Stomach (tissue), 4 donors: Measurements from ENCODE around the gene TAS1R3.

Experiments used
- CTCF ChIP-seq, 7 experiments: fragments of 450-650 bp in 4 of 7; fragments of 200-600 bp in 3 of 7; sonication (generic) in 3 of 7; IDR thresholded peaks; one replicate each; pipeline ENCODE4 v1.5.1; 2016 to 2019; ENCODE audit warnings: antibody characterized with exemption in 7 of 7, control low read depth in 2 of 7, mild to moderate bottlenecking in 1 of 7
- EP300 ChIP-seq: sonication (generic); formaldehyde crosslinking; IDR thresholded peaks from one replicate; pipeline ENCODE4 v1.6.1; 2017; ENCODE audit warnings: antibody characterized with exemption
- POLR2A ChIP-seq, 4 donors: fragments of 450-650 bp; IDR thresholded peaks; one replicate each; pipeline ENCODE4 v1.6.1; 2016; ENCODE audit warnings: antibody characterized with exemption in 4 of 4, control low read depth in 2 of 4, mild to moderate bottlenecking in 1 of 4, moderate library complexity in 1 of 4
- POLR2AphosphoS5 ChIP-seq, 3 donors: sonication (generic); formaldehyde crosslinking; IDR thresholded peaks; one replicate each; pipeline ENCODE4 v1.6.1; 2016; ENCODE audit warnings: antibody characterized with exemption in 3 of 3

- TF ChIP-seq EP300 (no peak), CTCF (IDR thresholded peaks at IDR 0.05) (no peak), POLR2A (IDR thresholded peaks at IDR 0.05) (no peak), POLR2AphosphoS5 (IDR thresholded peaks at IDR 0.05) (no peak)
Measured at GRCh38 chr1:1373815-1374588, 42.9 kb downstream of the TAS1R3 start.
